Cardiac septum (tissue), 1 donor: ENCODE results near the gene TP63. TPM values are rescaled to one million over a fixed set of nuclear protein-coding genes. Genes with fewer than 3 reads are reported as not detected.

Experiments
- DNase-seq: peaks from one replicate; pipeline ENCODE4 v3.0.0-alpha.2; 2020; ENCODE audit warnings: low spot score
- intact Hi-C: fragments of 100-400 bp; cut with DNase I; formaldehyde crosslinking; loops from one replicate; pipeline ENCODE4 v1.14.0; 2022
- microRNA-seq: library from miRNA; unstranded; fragments of <30 nt; microRNA quantifications from one replicate; pipeline ENCODE4 v1.2.0, GENCODE V29; 2020
- total RNA-seq: library from RNA; stranded (reverse); fragmentation: NEBNext Ultra II Directional; extraction: Animal tissue kit (Norgen Biotek cat#: 25700); gene quantifications from one replicate; pipeline ENCODE4 v1.2.1, GENCODE V29; 2021
- donor health status: DM: no; HTN: no; CAD: no.

The TP63 gene
- total RNA-seq, 1 donor from 2014 or later = 0.40 TPM

DNA sequence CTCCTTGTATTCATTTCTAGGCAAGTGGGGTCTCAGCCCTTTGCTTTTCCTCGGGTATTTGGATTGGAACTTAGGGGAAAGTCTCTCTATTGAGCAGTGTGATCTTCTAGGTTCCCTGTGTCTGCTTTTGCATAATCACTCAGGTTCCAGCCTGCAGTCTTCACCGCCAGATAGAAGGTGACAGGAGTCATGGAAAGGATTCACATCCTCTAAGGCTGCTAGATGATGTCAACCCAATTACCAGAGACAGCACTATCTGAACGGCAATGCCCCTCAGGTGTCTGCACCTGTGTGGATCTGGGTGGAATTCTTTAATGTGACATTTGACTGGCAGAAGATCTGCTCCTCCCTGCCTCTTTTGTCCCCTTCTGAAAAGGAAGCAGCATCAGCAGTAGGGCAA is 311.8 kb downstream of the TP63 start:
- no peak for DNase-seq
- intact Hi-C loops = loop anchor here (10.0 kb wide), 1 partner anchor 288 kb away; no protein-coding TSS in a partner anchor

DNA sequence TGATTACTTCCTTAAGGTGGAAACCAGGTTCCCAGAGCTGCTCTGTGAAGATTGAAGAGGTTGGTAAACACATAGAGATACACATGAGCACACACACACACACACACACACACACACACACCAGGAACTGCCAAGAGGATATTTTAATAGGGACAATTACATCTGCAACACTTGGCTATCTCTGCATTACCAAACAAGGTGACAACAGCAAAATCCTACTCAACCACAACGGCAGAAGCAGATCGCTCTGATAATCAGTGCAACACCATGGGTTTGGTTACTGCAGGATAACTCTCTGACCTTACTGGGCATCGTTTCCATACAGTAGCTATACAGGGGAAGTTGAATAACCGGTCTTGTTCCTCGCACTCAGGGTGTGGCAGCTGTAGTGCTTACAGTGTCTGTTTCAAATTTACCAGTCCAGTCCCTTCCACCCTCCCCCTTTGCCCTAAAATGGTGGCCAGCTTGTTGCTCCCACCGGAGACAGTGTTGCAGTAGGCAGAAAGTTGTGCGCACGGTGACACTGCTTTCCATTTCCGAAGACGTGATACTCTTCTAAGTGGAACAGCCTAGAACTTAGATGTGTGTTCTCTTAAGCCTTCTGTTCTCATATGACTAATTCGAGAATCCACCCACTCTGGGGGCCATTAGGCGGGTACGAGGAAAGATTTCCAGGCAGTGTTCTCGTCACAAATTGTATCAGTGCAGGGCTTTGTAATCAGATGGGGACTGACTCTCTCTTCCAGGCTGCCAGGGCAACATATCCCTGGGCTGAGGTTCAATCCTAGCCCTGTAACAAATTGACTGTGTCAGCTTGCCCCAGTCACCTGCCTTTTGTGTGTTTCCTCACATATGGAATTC is 313.3 kb downstream of the TP63 start:
- no peak for DNase-seq
- intact Hi-C loops = loop anchor here (10.0 kb wide), 1 partner anchor 290 kb away; no protein-coding TSS in a partner anchor

DNA sequence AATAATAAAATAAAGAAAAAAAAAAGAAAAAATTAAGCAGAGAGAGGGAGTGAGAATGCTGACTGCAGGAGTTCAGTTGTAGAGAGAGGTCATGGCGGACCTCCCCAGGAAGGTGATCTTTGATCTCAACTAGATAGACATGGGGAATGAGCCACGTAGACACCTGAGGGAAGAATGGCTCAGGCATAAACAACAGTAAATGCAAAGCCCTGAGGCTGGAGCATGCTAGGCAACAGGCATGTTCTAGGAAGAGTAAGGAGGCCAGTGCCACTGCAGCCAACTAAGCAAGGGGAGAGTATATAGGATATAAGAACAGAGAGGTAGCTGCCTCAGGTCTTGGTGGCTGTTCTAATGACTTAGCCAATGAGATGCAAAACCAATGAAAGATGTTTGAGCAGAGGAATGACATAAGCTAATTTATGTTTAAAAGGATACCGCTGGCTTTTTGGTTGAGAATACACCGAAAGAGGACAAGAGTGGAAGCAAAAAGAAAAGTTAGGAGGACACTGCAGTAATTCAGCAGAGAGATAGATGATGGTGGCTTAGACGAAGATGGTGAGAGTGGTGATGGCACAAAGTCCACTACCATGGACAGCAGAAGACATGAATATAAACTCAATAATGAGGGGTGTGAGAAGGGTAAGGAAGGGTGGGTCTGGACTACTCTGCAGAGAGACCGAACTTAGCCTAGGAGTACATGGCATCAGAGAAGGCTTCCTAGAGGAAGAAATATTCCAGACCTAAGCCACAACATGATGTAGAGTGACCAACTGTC is 314.9 kb downstream of the TP63 start:
- intact Hi-C loops = loop anchor here (10.0 kb wide), 1 partner anchor 291 kb away; no protein-coding TSS in a partner anchor
- no peak for DNase-seq

Small RNAs within 50 kb of the gene (microRNA-seq; reads per million reads assigned to microRNA genes)
- gene MIR944 = not detected
